Erythroblast (primary cell): ENCODE data around the gene EOMES.
A peak's percentile ranks its signal among the peaks of the same experiment; 100 is the strongest.

ENCODE experiments used
- DNase-seq, 2 experiments: peaks; one replicate each; lab custom pipeline; 2025; lab: John Stamatoyannopoulos, UW
- GATA1 ChIP-seq: IDR thresholded peaks from 2 replicates; pipeline ENCODE4 v1.6.1; 2011; ENCODE audit warnings: low read depth, mild to moderate bottlenecking, control low read depth, low read length, moderate library complexity
- POLR2A ChIP-seq: IDR thresholded peaks from 2 replicates; pipeline ENCODE4 v1.6.1; 2011; ENCODE audit warnings: mild to moderate bottlenecking, low read length

Gene EOMES

GRCh38 chr3:27681249-27681748 lies 40.8 kb downstream of the EOMES start:
- DNase-seq, result peak; percentile 50 to 58
- TF ChIP-seq GATA1, result no peak

DNA sequence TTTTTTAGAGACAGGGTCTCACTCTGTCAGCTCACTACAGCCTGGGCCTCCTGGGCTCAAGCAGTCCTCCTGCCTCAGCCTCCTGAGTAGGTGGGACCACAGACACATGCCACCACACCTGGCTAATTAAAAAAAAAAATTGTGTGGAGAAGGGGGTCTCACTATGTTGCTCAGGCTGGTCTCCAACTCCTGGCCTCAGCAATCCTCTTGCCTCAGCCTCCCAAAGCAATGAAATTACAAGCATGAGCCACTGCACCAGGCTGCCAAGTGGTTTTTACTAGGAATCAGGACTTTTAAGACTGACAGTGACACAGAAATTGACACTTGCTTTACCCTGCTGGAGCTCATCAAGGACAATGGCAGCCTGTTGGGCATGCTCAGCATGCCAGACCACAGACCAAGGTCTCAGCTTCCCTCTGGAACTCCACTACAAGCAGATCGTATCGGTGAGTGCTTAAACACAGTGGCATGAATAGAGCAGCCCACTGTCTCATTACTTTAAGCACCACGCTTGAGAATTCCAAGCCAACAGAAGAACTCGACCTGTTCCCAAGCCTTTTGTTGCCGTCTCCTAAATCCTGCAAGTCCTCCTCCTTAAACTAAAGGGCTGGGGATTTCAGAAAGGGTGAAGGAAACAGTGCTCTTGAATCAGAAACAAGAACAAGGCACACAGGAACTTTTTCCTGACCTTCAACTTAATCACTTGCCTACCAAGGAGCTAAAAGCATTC lies 41.4 kb downstream of the EOMES start:
- DNase-seq, result no peak

GRCh38 chr3:27679691-27680090 lies 42.4 kb downstream of the EOMES start:
- no peak for DNase-seq
- TF ChIP-seq GATA1 (no peak), POLR2A (no peak)

More for the DNA sequence above, 41.4 kb downstream of the EOMES start:
- TF ChIP-seq POLR2A, result no peak
- no peak for TF ChIP-seq GATA1

GRCh38 chr3:27678234-27678633 lies 43.9 kb downstream of the EOMES start:
- DNase-seq, result no peak
- TF ChIP-seq POLR2A, result no peak
- TF ChIP-seq GATA1, result no peak

GRCh38 chr3:27677565-27677964 lies 44.6 kb downstream of the EOMES start:
- TF ChIP-seq POLR2A, result no peak
- TF ChIP-seq GATA1, result no peak
- no peak for DNase-seq

GRCh38 chr3:27675287-27675686 lies 46.8 kb downstream of the EOMES start:
- TF ChIP-seq POLR2A (no peak), GATA1 (no peak)
- DNase-seq, result no peak

DNA sequence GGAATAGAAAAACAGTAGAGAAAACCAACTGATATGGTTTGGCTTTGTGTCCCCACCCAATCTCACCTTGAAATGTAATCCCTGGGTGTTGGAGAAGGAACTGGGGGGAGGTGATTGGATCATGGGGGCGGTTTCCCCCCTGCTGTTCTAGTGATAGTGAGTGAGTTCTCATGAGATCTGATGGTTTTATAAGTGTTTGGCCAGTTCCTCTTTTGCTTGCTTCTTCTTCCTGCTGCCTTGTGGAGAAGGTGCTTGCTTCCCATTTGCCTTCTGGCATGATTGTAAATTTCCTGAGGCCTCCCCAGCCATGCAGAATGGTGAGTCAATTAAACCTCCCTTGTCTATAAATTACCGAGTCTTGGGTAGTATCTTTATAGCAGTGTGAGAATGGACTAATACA lies 48.4 kb downstream of the EOMES start:
- no peak for DNase-seq
- TF ChIP-seq POLR2A, result no peak
- no peak for TF ChIP-seq GATA1

- no peak for DNase-seq
- TF ChIP-seq POLR2A, result no peak
These were observed 51.0 kb downstream of the EOMES start for GRCh38 chr3:27671101-27671500.

DNA sequence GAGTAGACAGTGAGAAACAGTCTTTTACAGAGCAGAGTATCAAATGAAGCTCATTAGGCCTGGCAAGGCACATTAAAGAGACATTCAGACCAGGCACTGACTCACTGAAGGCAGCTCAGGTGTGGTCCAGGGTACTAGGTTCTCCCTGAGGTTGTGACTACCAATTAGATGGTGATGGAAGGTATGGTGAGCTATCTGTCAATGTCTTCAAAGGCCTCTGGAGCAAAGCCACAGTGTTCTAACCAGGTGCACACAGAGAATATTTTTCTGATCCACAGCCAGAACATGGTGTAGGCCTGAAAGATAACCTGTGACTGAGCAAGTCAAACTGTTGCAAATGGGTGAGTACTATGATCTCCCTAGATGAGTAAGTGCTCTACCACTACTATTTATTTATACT lies 51.5 kb downstream of the EOMES start:
- DNase-seq, result no peak
- TF ChIP-seq POLR2A, result no peak

DNA sequence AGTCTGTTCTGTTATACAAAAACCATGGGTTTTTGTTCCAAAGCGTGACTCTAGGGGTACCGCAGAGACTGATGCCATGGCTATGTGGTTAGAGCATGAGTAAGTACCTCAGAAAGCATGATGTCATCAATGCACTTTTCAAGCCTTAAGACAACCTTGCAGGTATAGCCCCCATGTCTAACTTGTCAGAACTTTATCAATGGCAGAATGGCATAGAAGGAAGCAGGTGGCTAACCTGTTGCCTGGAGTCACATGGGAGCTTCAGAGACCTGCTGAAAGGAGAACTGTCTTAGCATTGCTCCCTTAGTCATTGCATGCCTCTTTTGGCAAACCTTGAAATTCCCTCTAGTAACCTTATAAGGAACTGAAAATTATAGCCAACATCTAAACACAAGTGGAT lies 52.5 kb downstream of the EOMES start:
- DNase-seq, result no peak
- TF ChIP-seq POLR2A (no peak), GATA1 (no peak)

- no peak for DNase-seq
- no peak for TF ChIP-seq GATA1
- TF ChIP-seq POLR2A, result no peak
These were observed 54.4 kb downstream of the EOMES start for GRCh38 chr3:27667751-27668150.

- TF ChIP-seq GATA1 (no peak), POLR2A (no peak)
- peak; percentile 1 to 4 for DNase-seq
These were observed 55.4 kb downstream of the EOMES start for GRCh38 chr3:27666708-27667107.

- TF ChIP-seq GATA1, result no peak
- no peak for TF ChIP-seq POLR2A
- DNase-seq, result no peak
These were observed 55.9 kb downstream of the EOMES start for GRCh38 chr3:27666272-27666671.
